IMR-90 (cell line): ENCODE data around the gene ARAP1. TPM values are rescaled to one million over a fixed set of nuclear protein-coding genes. Genes with fewer than 3 reads are reported as not detected.

Experiments
- ATAC-seq: fragments of 200-7000 bp; cut with Tn5 transposase; 2 replicates; pipeline ENCODE4 v1.9.1; 2020; ENCODE audit warnings: low read depth, mild to moderate bottlenecking, moderate library complexity
- BruUV-seq: library from RNA; stranded (reverse); fragments of 400-500 nt; replicated peaks from 2 replicates; lab custom pipeline; 2021; lab: Mats Ljungman, UMichigan
- CTCF ChIA-PET: fragments of 300-600 bp; formaldehyde crosslinking; extraction: SDS; loops from one replicate; lab custom pipeline; 2021; ENCODE audit warnings: antibody characterized with exemption; lab: Yijun Ruan, JAX
- POLR2A ChIA-PET: fragments of 300-600 bp; sonication (Branson Sonifier 250); formaldehyde crosslinking; loops from one replicate; lab custom pipeline; 2022; ENCODE audit warnings: antibody characterized with exemption; ENCODE audit not compliant: unreplicated experiment; lab: Charles Lee
- DNase-seq: peaks from one replicate; pipeline ENCODE4 v3.0.0; 2013
- H2AFZ ChIP-seq: replicated peaks from 2 replicates; pipeline ENCODE3; 2013; ENCODE audit warnings: low read length, mild to moderate bottlenecking; ENCODE audit not compliant: poor library complexity
- H2AK5ac ChIP-seq: 2 replicates; pipeline ENCODE4 v1.6.1; 2013; ENCODE audit warnings: low read depth, low read length, inconsistent platforms
- H2AK9ac ChIP-seq: replicated peaks from 2 replicates; pipeline ENCODE3; 2013; ENCODE audit warnings: mild to moderate bottlenecking, low read depth, low read length, moderate library complexity; ENCODE audit not compliant: poor library complexity
- H2BK120ac ChIP-seq: 2 replicates; pipeline ENCODE4 v1.6.1; 2013; ENCODE audit warnings: low read depth, low read length, inconsistent platforms
- H2BK15ac ChIP-seq: 3 replicates; pipeline ENCODE4 v1.6.1; 2013; ENCODE audit warnings: low read depth, low read length, inconsistent platforms
- H2BK20ac ChIP-seq: 2 replicates; pipeline ENCODE4 v1.6.1; 2013; ENCODE audit warnings: low read depth, mild to moderate bottlenecking, inconsistent platforms, low read length, moderate library complexity
- H2BK5ac ChIP-seq: 2 replicates; pipeline ENCODE4 v1.6.1; 2013; ENCODE audit warnings: mild to moderate bottlenecking, low read depth, low read length, inconsistent platforms; ENCODE audit not compliant: poor library complexity, severe bottlenecking
- H3K14ac ChIP-seq: replicated peaks from 2 replicates; pipeline ENCODE4 v1.6.1; 2013; ENCODE audit warnings: low read depth, low read length, inconsistent platforms
- H3K18ac ChIP-seq: 2 replicates; pipeline ENCODE4 v1.6.1; 2013; ENCODE audit warnings: low read depth, low read length, control low read depth
- H3K23ac ChIP-seq: 2 replicates; pipeline ENCODE4 v1.6.1; 2013; ENCODE audit warnings: low read depth, low read length, inconsistent platforms
- H3K27ac ChIP-seq: 2 replicates; pipeline ENCODE4 v1.5.1; 2013; ENCODE audit warnings: mild to moderate bottlenecking, control low read depth, low read length; ENCODE audit not compliant: insufficient read depth
- H3K27me3 ChIP-seq: 2 replicates; pipeline ENCODE4 v1.6.1; 2013; ENCODE audit warnings: low read length; ENCODE audit not compliant: control insufficient read depth, insufficient read depth
- H3K36me3 ChIP-seq: 2 replicates; pipeline ENCODE4 v1.6.1; 2013; ENCODE audit warnings: low read length, mixed read lengths; ENCODE audit not compliant: control insufficient read depth, insufficient read depth
- H3K4ac ChIP-seq: 2 replicates; pipeline ENCODE4 v1.6.1; 2013; ENCODE audit warnings: low read depth, low read length, inconsistent platforms
- H3K4me1 ChIP-seq: 2 replicates; pipeline ENCODE4 v1.6.1; 2013; ENCODE audit warnings: low read length, mixed read lengths; ENCODE audit not compliant: control insufficient read depth, insufficient read depth
- H3K4me2 ChIP-seq: 2 replicates; pipeline ENCODE4 v1.6.1; 2013; ENCODE audit warnings: low read depth, mild to moderate bottlenecking, control low read depth, low read length, moderate library complexity
- H3K4me3 ChIP-seq: 2 replicates; pipeline ENCODE4 v1.5.1; 2013; ENCODE audit warnings: low read depth, mild to moderate bottlenecking, control low read depth, low read length, moderate library complexity; ENCODE audit not compliant: insufficient read depth
- H3K56ac ChIP-seq: 2 replicates; pipeline ENCODE4 v1.6.1; 2013; ENCODE audit warnings: low read length, inconsistent platforms; ENCODE audit not compliant: insufficient read depth; ENCODE audit errors: extremely low read depth
- H3K79me1 ChIP-seq, 2 experiments: 2 replicates each; pipeline ENCODE4 v1.6.1; 2013; ENCODE audit warnings: low read length in 2 of 2, inconsistent platforms in 1 of 2, low read depth in 1 of 2
- H3K9ac ChIP-seq: 2 replicates; pipeline ENCODE4 v1.6.1; 2013; ENCODE audit warnings: low read depth, low read length, control low read depth
- H3K9me1 ChIP-seq: 2 replicates; pipeline ENCODE4 v1.6.1; 2013; ENCODE audit warnings: low read length, inconsistent platforms; ENCODE audit not compliant: insufficient read depth
- H3K9me3 ChIP-seq: 2 replicates; pipeline ENCODE4 v1.6.1; 2013; ENCODE audit warnings: low read length; ENCODE audit not compliant: control insufficient read depth, insufficient read depth
- H4K20me1 ChIP-seq: 2 replicates; pipeline ENCODE4 v1.6.1; 2013; ENCODE audit warnings: low read length, inconsistent platforms; ENCODE audit not compliant: insufficient read depth
- H4K5ac ChIP-seq: 2 replicates; pipeline ENCODE4 v1.6.1; 2013; ENCODE audit warnings: mild to moderate bottlenecking, low read depth, low read length, control low read depth
- H4K8ac ChIP-seq, 2 experiments: 2 replicates each; pipeline ENCODE4 v1.6.1; 2013; ENCODE audit warnings: low read depth in 2 of 2, low read length in 2 of 2, control low read depth in 1 of 2, inconsistent platforms in 1 of 2
- H4K91ac ChIP-seq: 2 replicates; pipeline ENCODE4 v1.6.1; 2013; ENCODE audit warnings: low read depth, low read length, inconsistent platforms; ENCODE audit not compliant: insufficient read depth
- MAZ ChIP-seq: IDR thresholded peaks from 2 replicates; pipeline ENCODE4 v1.6.1; 2012; ENCODE audit warnings: low read depth, mild to moderate bottlenecking, low read length, improper control_type of control experiment, moderate library complexity, borderline replicate concordance
- MXI1 ChIP-seq: IDR thresholded peaks from 2 replicates; pipeline ENCODE4 v1.6.1; 2012; ENCODE audit warnings: low read depth, mild to moderate bottlenecking, low read length, moderate library complexity, borderline replicate concordance
- WGBS, 2 experiments: methylation state at CpG; one replicate each; pipeline versions ENCODE4 v1.1.5 to v1.1.7; 2013; ENCODE audit warnings: missing lambda C conversion rate in 2 of 2; ENCODE audit not compliant: insufficient read length in 1 of 2; ENCODE audit errors: extremely low coverage in 2 of 2; 5-methylcytosine and 5-hydroxymethylcytosine counted together
- dilution Hi-C: fragments of 300-500 bp; cut with HindIII; formaldehyde crosslinking; loops from one replicate; pipeline ENCODE4 v1.14.3; 2018; ENCODE audit warnings: low sequenced_read_pairs; ENCODE audit not compliant: unreplicated experiment
- in situ Hi-C: fragments of 300-500 bp; cut with MboI; formaldehyde crosslinking; loops from 3 replicates; pipeline ENCODE4 v1.14.3; 2019; ENCODE audit warnings: low sequenced_read_pairs, inconsistent platforms, mixed read lengths
- intact Hi-C: fragments of 100-400 bp; cut with micrococcal nuclease; formaldehyde crosslinking; loops from 2 replicates; pipeline ENCODE4 v1.10.0; 2022
- polyA plus RNA-seq, 3 experiments: library from polyadenylated mRNA; depleted of rRNA; stranded (reverse); fragments of >200 nt; gene quantifications; 2 replicates each; pipeline ENCODE4 v1.2.3, GENCODE V29; 2012; ENCODE audit warnings: low replicate concordance in 1 of 3
- total RNA-seq: library from RNA; depleted of rRNA; stranded (reverse); fragments of >200 nt; gene quantifications from 2 replicates; pipeline ENCODE4 v1.2.3, GENCODE V29; 2012

ARAP1 gene
- total and polyA plus RNA-seq, 2 of the 4 experiments (the other 2 are of a cell fraction): 37.6 to 63.1 TPM

DNA sequence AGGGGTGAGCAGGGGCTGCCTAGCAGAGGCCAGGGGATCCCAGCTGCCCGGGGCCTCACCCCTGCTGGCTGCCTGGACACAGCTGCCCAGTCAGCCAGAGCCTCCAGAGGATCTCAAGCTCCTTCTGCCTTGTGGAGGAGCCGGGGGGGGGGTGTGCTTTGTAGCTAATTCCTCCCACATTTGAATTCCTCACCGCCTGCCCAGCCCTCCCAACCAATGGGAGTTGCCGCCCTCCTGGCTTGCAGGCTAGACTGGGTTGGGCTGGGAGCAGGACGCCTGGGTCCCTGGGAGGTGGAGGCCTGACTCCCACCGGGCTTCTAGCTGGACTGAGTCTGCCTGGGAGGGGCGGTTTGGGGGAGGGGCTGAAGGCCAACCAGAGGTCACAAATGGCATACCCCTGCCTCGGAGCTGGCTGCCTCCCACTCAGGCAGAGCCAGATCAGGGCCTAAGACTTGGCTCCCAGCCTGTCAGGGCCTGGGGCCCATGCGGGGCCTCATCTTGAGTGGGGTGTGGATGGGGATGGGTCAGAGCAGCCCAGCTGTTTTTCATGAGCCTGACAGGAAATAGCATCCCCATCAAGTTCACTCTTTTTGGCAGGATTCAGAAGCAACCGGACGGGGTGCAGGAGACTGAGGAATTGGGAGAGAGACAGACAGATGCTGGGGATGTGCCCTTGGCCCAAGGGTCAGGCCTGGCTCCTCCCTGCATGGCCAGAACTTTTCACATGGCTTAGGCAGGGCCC is 48.8 kb downstream of the ARAP1 start:
- ATAC-seq (peak; percentile 85), DNase-seq (peak; percentile 63)
- Histone ChIP-seq H2BK5ac (no peak overlapping the region), H3K27me3 (no peaks in the 10 kb centered on the region), H4K20me1 (peaks cover 27% of the 10 kb centered on the region), H3K27ac (peak overlapping the region; percentile 64; the same call in 1 of the 2 replicates), H2BK15ac (no peak overlapping the region), H2BK20ac (no peak overlapping the region), H3K4me1 (peaks cover 19% of the 10 kb centered on the region), H3K18ac (no peak overlapping the region; the same call in 1 of the 2 replicates), H3K23ac (no peak overlapping the region), H3K9ac (no peak overlapping the region; the same call in 1 of the 2 replicates), H3K4me3 (no peak overlapping the region), H3K36me3 (peaks cover 73% of the 10 kb centered on the region), H4K91ac (peak overlapping the region; percentile 12; the same call in 1 of the 2 replicates), H3K56ac (no peak overlapping the region), H2AK9ac (peak overlapping the region; percentile 82), H3K4me2 (peak overlapping the region; percentile 51; the same call in 1 of the 2 replicates), H3K4ac (peak overlapping the region; percentile 51; the same call in 1 of the 2 replicates), H3K79me1 (peaks cover 0 to 24% of the 10 kb centered on the region in 2 experiments; a peak in 2 of 4 replicates), H2AK5ac (no peak overlapping the region), H2BK120ac (no peak overlapping the region), H2AFZ (peak overlapping the region; percentile 38), H3K9me3 (no peaks in the 10 kb centered on the region), H3K14ac (peak overlapping the region; percentile 52; the same call in 1 of the 2 replicates), H4K8ac (no peak overlapping the region), H3K9me1 (peaks cover 13% of the 10 kb centered on the region; the same call in 1 of the 2 replicates), H4K5ac (no peak overlapping the region; the same call in 1 of the 2 replicates)
- peak; percentile 18; the same call in 1 of the 2 replicates for TF ChIP-seq MAZ
- TF ChIP-seq MXI1: no peak
- dilution Hi-C loops (no loop called here), in situ Hi-C loops (no loop called here), intact Hi-C loops (no loop called here)
- CTCF ChIA-PET: interaction anchor here (1.2 kb wide), 1 partner anchor 22 kb away, joined by 3 read pairs; no protein-coding TSS in a partner anchor
- POLR2A ChIA-PET: interaction anchor here (0.6 kb wide), 1 partner anchor 29 kb away, joined by 6 read pairs; no protein-coding TSS in a partner anchor
- 0% methylated on average over 1 of the region's 11 CpGs; no CpG with 5 or more reads in 1 of the 2 experiments for WGBS, 2 experiments
- BruUV-seq: no TSS peak
